SH-SY5Y (cell line): Measurements from ENCODE around the gene FCRL5.

ENCODE experiments used
- GATA2 ChIP-seq: IDR thresholded peaks from 2 replicates; pipeline ENCODE4 v1.6.1; 2011; ENCODE audit warnings: mild to moderate bottlenecking, low read depth, low read length
- GATA3 ChIP-seq: IDR thresholded peaks from 2 replicates; pipeline ENCODE4 v1.6.1; 2011; ENCODE audit warnings: low read depth, mild to moderate bottlenecking, low read length, moderate library complexity

- no peak for TF ChIP-seq GATA2
- TF ChIP-seq GATA3, result no peak
Measured at GRCh38 chr1:157584503-157584902, 32.2 kb upstream of the FCRL5 start.
